H9 (cell line): ENCODE measurements around the gene PDZRN4. TPM values are rescaled to one million over a fixed set of nuclear protein-coding genes. Genes with fewer than 3 reads are reported as not detected.

Source experiments
- DNase-seq: peaks from one replicate; pipeline ENCODE4 v3.0.0-alpha.2; 2017
- H2AFZ ChIP-seq: one replicate; pipeline ENCODE4 v1.6.1; 2013; ENCODE audit warnings: mild to moderate bottlenecking, low read length, control low read depth, moderate library complexity
- H2AK5ac ChIP-seq: 2 replicates; pipeline ENCODE4 v1.6.1; 2013; ENCODE audit warnings: low read length, control low read depth, mixed read lengths; ENCODE audit not compliant: insufficient read length
- H2BK120ac ChIP-seq: one replicate; pipeline ENCODE4 v1.6.1; 2013; ENCODE audit warnings: low read depth, mild to moderate bottlenecking, low read length, control low read depth, inconsistent platforms; ENCODE audit not compliant: poor library complexity, severe bottlenecking
- H2BK12ac ChIP-seq: 2 replicates; pipeline ENCODE4 v1.6.1; 2013; ENCODE audit warnings: low read length, control low read depth, mixed read lengths, low read depth; ENCODE audit not compliant: insufficient read length
- H2BK15ac ChIP-seq: 2 replicates; pipeline ENCODE4 v1.6.1; 2013; ENCODE audit warnings: low read depth, low read length, control low read depth
- H2BK20ac ChIP-seq: one replicate; pipeline ENCODE4 v1.6.1; 2013; ENCODE audit warnings: low read depth, mild to moderate bottlenecking, low read length, control low read depth, inconsistent platforms; ENCODE audit not compliant: poor library complexity, severe bottlenecking
- H2BK5ac ChIP-seq: 2 replicates; pipeline ENCODE4 v1.6.1; 2013; ENCODE audit warnings: low read length, control low read depth, mixed read lengths; ENCODE audit not compliant: insufficient read length
- H3K14ac ChIP-seq: 2 replicates; pipeline ENCODE4 v1.6.1; 2013; ENCODE audit warnings: low read length, control low read depth; ENCODE audit not compliant: insufficient read depth
- H3K18ac ChIP-seq: 2 replicates; pipeline ENCODE4 v1.6.1; 2013; ENCODE audit warnings: low read depth, mild to moderate bottlenecking, mixed read lengths, low read length, control low read depth; ENCODE audit not compliant: insufficient read length
- H3K23ac ChIP-seq: 2 replicates; pipeline ENCODE4 v1.6.1; 2013; ENCODE audit warnings: low read length, control low read depth, mixed read lengths, low read depth; ENCODE audit not compliant: insufficient read length
- H3K23me2 ChIP-seq: 2 replicates; pipeline ENCODE4 v1.6.1; 2013; ENCODE audit warnings: low read depth, mild to moderate bottlenecking, mixed read lengths, low read length, control low read depth; ENCODE audit not compliant: insufficient read length, poor library complexity, severe bottlenecking
- H3K27ac ChIP-seq: 2 replicates; pipeline ENCODE4 v1.5.1; 2013; ENCODE audit warnings: low read length, control low read depth, mixed read lengths, low read depth; ENCODE audit not compliant: insufficient read length
- H3K27me3 ChIP-seq: 2 replicates; pipeline ENCODE4 v1.6.1; 2013; ENCODE audit warnings: low read length, control low read depth, inconsistent platforms; ENCODE audit not compliant: insufficient read depth
- H3K4ac ChIP-seq: 2 replicates; pipeline ENCODE4 v1.6.1; 2013; ENCODE audit warnings: low read depth, mild to moderate bottlenecking, control low read depth, inconsistent platforms, low read length, moderate library complexity
- H3K4me1 ChIP-seq: 2 replicates; pipeline ENCODE4 v1.6.1; 2013; ENCODE audit warnings: low read length, control low read depth, inconsistent platforms; ENCODE audit not compliant: insufficient read depth
- H3K4me2 ChIP-seq: 2 replicates; pipeline ENCODE4 v1.6.1; 2013; ENCODE audit warnings: low read length, control low read depth, mixed read lengths; ENCODE audit not compliant: insufficient read length, insufficient read depth
- H3K56ac ChIP-seq: 2 replicates; pipeline ENCODE4 v1.6.1; 2013; ENCODE audit warnings: low read depth, mild to moderate bottlenecking, mixed read lengths, low read length, control low read depth; ENCODE audit not compliant: insufficient read length
- H3K79me1 ChIP-seq: 2 replicates; pipeline ENCODE4 v1.6.1; 2013; ENCODE audit warnings: low read depth, mild to moderate bottlenecking, moderate library complexity, low read length, control low read depth, inconsistent platforms; ENCODE audit not compliant: insufficient read depth, poor library complexity, severe bottlenecking
- H3K79me2 ChIP-seq: 2 replicates; pipeline ENCODE4 v1.6.1; 2013; ENCODE audit warnings: low read length, control low read depth, inconsistent platforms; ENCODE audit not compliant: insufficient read depth
- H3K9ac ChIP-seq: 2 replicates; pipeline ENCODE4 v1.6.1; 2013; ENCODE audit warnings: low read length, control low read depth, mixed read lengths; ENCODE audit not compliant: insufficient read length; ENCODE audit errors: extremely low read depth
- H3K9me3 ChIP-seq: one replicate; pipeline ENCODE4 v1.6.1; 2013; ENCODE audit warnings: low read depth, low read length, inconsistent platforms; ENCODE audit not compliant: control insufficient read depth
- H3T11ph ChIP-seq: one replicate; pipeline ENCODE4 v1.6.1; 2013; ENCODE audit warnings: mild to moderate bottlenecking, low read length, control low read depth, inconsistent platforms
- H4K20me1 ChIP-seq: one replicate; pipeline ENCODE4 v1.6.1; 2013; ENCODE audit not compliant: control insufficient read depth, insufficient read length, insufficient read depth
- H4K5ac ChIP-seq: 2 replicates; pipeline ENCODE4 v1.6.1; 2013; ENCODE audit warnings: low read depth, mild to moderate bottlenecking, mixed read lengths, low read length, control low read depth; ENCODE audit not compliant: insufficient read length
- H4K8ac ChIP-seq: replicated peaks from 2 replicates; pipeline ENCODE4 v1.6.1; 2013; ENCODE audit warnings: low read length, control low read depth, mixed read lengths, low read depth; ENCODE audit not compliant: insufficient read length
- H4K91ac ChIP-seq: 2 replicates; pipeline ENCODE4 v1.6.1; 2013; ENCODE audit warnings: low read depth, mild to moderate bottlenecking, moderate library complexity, mixed read lengths, low read length, control low read depth; ENCODE audit not compliant: insufficient read length
- H3K27ac Mint-ChIP-seq, 3 experiments: 2 replicates in 2 of 3; 3 replicates in 1 of 3; pipeline ENCODE4 v1.8.0; 2020 to 2021; ENCODE audit warnings: mixed read lengths in 3 of 3, mild to moderate bottlenecking in 1 of 3, moderate library complexity in 1 of 3
- H3K27me3 Mint-ChIP-seq: 2 replicates; pipeline ENCODE4 v1.8.0; 2021; ENCODE audit warnings: low read depth, mild to moderate bottlenecking, moderate library complexity, mixed read lengths
- H3K36me3 Mint-ChIP-seq, 3 experiments: 2 replicates in 2 of 3; 3 replicates in 1 of 3; pipeline ENCODE4 v1.8.0; 2020 to 2021; ENCODE audit warnings: low read depth in 3 of 3, mixed read lengths in 3 of 3; ENCODE audit not compliant: insufficient read depth in 1 of 3
- H3K4me1 Mint-ChIP-seq, 2 experiments: 2 replicates each; pipeline ENCODE4 v1.8.0; 2020; ENCODE audit warnings: mixed read lengths in 2 of 2
- H3K4me3 Mint-ChIP-seq, 2 experiments: 2 replicates in 1 of 2; 3 replicates in 1 of 2; pipeline ENCODE4 v1.8.0; 2020 to 2021; ENCODE audit warnings: mild to moderate bottlenecking in 2 of 2, mixed read lengths in 2 of 2, moderate library complexity in 1 of 2
- H3K9me3 Mint-ChIP-seq, 2 experiments: 2 replicates in 1 of 2; 3 replicates in 1 of 2; pipeline ENCODE4 v1.8.0; 2020; ENCODE audit warnings: mild to moderate bottlenecking in 2 of 2, mixed read lengths in 2 of 2, moderate library complexity in 1 of 2
- CTCF ChIP-seq: fragments of 200-600 bp; sonication (generic); conservative IDR thresholded peaks from 3 replicates; pipeline ENCODE4 v1.8.0; 2021; ENCODE audit warnings: antibody characterized with exemption, mild to moderate bottlenecking
- WGBS: extraction: QIAGEN DNeasy Blood & Tissue Kit; methylation state at CpG from one replicate; pipeline ENCODE4 v1.1.7; 2013; ENCODE audit warnings: missing lambda C conversion rate, low lambda C conversion rate, mixed read lengths; ENCODE audit not compliant: insufficient read length; ENCODE audit errors: extremely low coverage; 5-methylcytosine and 5-hydroxymethylcytosine counted together
- total RNA-seq: library from RNA; stranded (reverse); gene quantifications from 2 replicates; pipeline ENCODE4 v1.2.1, GENCODE V29; 2021

The PDZRN4 gene
- total RNA-seq, 1 experiment from 2014 or later, result not detected

GRCh38 chr12:41497409-41497808 is 309.3 kb downstream of the PDZRN4 start:
- no peak overlapping the region for H3K4me3 Mint-ChIP-seq

More at GRCh38 chr12:41497409-41497808, 309.3 kb downstream of the PDZRN4 start:
- Histone ChIP-seq H4K8ac (no peak overlapping the region), H3K27me3 (no peaks in the 10 kb centered on the region), H3K79me2 (no peaks in the 10 kb centered on the region), H2AFZ (no peak overlapping the region), H2AK5ac (no peak overlapping the region), H3K79me1 (no peaks in the 10 kb centered on the region), H2BK15ac (no peak overlapping the region), H3K56ac (no peak overlapping the region), H2BK12ac (no peak overlapping the region), H4K91ac (no peak overlapping the region), H2BK20ac (no peak overlapping the region), H3K14ac (no peak overlapping the region), H3K23ac (no peak overlapping the region), H3K4ac (no peak overlapping the region), H2BK5ac (no peak overlapping the region), H4K20me1 (no peaks in the 10 kb centered on the region), H3K9ac (no peak overlapping the region), H3K27ac (no peak overlapping the region), H3K18ac (no peak overlapping the region), H3K23me2 (no peaks in the 10 kb centered on the region), H3K4me1 (no peaks in the 10 kb centered on the region), H2BK120ac (no peak overlapping the region), H3K9me3 (no peaks in the 10 kb centered on the region), H3T11ph (no peak overlapping the region), H4K5ac (no peak overlapping the region), H3K4me2 (no peak overlapping the region)
- no peak for DNase-seq
- Mint-ChIP-seq H3K27ac (no peak overlapping the region), H3K4me1 (no peaks in the 10 kb centered on the region), H3K36me3 (no peaks in the 10 kb centered on the region), H3K9me3 (no peaks in the 10 kb centered on the region), H3K27me3 (no peaks in the 10 kb centered on the region)
- no CpG with 5 or more reads among the region's 2 CpGs for WGBS
- TF ChIP-seq CTCF, result no peak
